ENCODE results near the gene NXPH1.

NXPH1 gene

DNA sequence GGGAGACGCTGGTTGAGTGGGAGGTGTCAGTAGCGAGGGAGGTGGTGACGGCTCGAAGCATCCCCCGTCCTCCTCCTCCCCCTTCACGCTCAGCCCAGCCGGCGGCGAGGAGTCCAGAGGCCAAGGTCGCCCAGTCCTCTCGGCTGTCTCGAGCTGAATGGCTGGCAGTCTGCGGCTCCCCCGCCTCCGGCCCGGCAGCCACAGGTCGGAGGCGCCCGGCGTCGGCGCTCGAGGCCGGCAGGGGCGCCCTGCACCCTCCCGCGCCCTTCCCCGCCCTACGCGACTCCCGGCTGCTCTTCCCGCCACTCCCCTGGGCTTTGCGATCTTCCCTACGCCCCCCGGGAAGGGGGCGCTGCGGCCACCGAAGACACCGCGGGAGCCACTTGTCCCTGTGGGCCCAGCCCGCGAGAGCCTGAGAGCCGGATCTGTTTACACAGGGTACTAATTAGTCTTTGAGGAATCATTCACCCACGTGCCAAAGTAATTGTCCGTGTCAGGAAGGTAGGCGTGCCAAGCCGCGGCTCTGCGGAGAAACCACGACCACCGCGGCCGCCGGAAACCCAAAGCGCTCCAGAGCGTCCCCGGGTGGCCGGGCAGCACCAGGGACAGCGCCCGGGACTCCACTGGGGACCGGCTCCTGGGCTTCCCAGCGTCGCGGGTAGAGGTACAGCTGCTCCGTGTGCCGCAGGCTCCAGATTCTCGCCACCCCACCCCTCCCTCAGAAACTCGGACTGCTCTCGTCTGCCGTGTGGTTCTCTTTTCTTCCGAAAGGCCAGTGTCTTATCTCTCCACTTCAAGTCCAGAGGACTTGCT is at the start of gene NXPH1:
NXPH1 (plus strand) TSS at position 133 of the 813 bp plus-strand sequence.
- Mint-ChIP-seq H3K4me3 (peak within 1 kb of the TSS; percentile 44), H3K36me3 (peaks cover 3% of the 10 kb centered on the region), H3K9me3 (ENCODE audit: low read depth) (no peaks in the 10 kb centered on the region), H3K27ac (no peak within 1 kb of the TSS), H3K4me1 (ENCODE audit: low read depth) (peaks cover 25% of the 10 kb centered on the region), H3K27me3 (peaks cover 49% of the 10 kb centered on the region)

DNA sequence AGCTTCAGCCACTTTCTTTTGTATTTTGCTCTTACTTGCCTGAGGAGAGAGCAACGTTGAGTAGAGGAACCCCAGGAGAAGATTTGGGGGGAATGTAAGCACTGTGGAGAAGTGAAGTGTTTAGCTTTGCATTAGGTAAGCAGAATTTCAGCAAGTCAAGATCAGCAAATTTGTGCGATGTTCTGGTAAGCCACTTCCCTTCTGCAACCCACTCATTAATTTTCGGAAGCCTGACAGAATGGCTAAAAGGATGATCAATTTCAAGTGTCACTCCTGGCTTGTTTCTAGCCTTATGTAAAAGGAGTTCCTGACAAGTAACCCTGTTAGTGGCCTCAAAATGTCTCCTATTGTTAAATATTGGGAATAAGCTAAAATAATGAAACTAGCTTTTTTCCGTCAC is 48.5 kb upstream of the NXPH1 start:
- peaks cover 21% of the 10 kb centered on the region for H3K27me3 Mint-ChIP-seq
- peaks cover 2% of the 10 kb centered on the region for H3K4me1 Mint-ChIP-seq (ENCODE audit: low read depth)
- H3K9me3 Mint-ChIP-seq (ENCODE audit: low read depth), result no peaks in the 10 kb centered on the region
- H3K36me3 Mint-ChIP-seq, result peaks cover 2% of the 10 kb centered on the region
- H3K27ac Mint-ChIP-seq, result no peak overlapping the region
- no peak overlapping the region for H3K4me3 Mint-ChIP-seq

DNA sequence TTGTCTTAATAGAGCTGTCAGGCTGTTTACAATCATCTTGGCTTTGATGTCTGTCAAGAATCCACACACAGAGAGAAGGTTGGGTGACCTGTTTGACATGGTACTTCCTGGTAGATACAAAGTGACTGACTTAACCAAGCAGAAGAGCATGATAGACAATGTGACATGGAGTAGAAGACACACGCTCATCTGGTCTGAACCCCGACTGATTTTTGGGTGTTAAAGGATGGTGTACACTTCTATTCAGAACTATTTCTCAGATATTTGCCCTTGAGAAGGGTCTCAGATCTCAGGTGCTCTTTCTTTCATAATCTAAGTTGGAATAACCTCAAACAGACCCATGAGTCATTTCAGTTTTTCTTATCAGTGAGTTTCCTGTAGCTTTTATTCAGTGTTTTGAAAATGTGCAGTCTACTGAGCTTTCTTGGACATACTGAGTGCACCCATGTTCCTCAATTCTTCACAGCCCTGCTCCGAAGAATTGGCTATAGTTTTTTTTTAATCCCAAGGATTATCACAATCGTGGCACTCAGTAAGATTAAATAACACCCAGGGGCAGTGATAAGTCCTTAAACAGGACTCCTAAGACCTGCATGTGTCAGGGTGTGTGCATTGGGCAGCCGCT is 46.4 kb upstream of the NXPH1 start:
- Mint-ChIP-seq H3K4me3 (no peak overlapping the region), H3K27ac (no peak overlapping the region), H3K9me3 (ENCODE audit: low read depth) (no peaks in the 10 kb centered on the region), H3K27me3 (peaks cover 18% of the 10 kb centered on the region), H3K4me1 (ENCODE audit: low read depth) (peaks cover 2% of the 10 kb centered on the region), H3K36me3 (peaks cover 2% of the 10 kb centered on the region)

DNA sequence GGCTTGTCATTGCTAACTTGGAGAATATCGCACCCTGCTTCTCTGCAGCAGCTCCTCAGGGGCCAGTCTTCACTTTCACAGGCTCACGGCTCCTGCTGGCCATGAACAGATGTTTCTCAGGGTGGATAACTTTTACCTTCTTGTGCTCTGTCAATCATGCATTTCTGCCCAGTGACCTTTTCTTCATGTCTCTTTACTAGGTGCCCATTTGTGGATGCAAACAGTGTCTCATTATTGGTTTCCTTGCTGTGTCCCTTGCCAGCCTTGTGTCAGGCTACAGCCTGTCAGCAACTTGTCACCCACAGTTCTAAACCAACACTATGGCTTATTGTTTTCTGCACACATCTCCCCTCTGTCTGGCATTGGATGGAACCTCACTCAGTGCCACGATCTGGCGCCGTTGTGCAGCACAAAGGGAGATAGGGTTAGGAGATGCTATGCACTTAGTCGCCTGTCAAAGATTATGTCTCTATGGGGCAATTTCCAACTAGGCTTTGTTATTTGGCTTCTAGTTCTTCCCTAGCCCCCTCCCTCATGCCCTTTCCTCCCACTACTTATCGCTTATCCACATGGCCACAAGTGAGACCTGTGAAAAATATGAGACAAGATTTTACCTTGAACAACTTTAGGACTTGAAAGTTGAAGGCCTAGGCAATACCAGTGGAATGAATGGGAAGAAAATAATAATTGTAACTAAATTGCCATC is 45.7 kb upstream of the NXPH1 start:
- peaks cover 2% of the 10 kb centered on the region for H3K36me3 Mint-ChIP-seq
- H3K27ac Mint-ChIP-seq, result no peak overlapping the region
- H3K9me3 Mint-ChIP-seq (ENCODE audit: low read depth), result no peaks in the 10 kb centered on the region
- peaks cover 20% of the 10 kb centered on the region for H3K27me3 Mint-ChIP-seq
- peaks cover 2% of the 10 kb centered on the region for H3K4me1 Mint-ChIP-seq (ENCODE audit: low read depth)
- no peak overlapping the region for H3K4me3 Mint-ChIP-seq

DNA sequence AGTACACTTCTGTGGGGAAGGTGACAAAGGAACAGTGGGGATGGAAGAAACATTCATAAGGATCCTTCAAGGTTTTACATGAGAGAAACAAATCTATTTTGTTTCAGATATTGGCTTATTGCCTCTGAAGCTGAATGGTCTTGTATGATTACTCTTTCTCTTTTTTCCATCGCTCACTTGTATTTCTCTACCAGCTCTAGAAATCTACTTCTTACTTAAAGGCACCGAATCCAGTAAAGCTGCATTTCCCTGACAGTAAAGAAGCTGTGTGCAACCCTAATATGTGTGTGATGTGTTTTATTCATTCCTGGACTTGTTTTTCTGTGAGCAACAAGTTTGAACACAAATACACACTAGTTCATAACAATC is 45.2 kb upstream of the NXPH1 start:
- no peak overlapping the region for H3K27ac Mint-ChIP-seq
- no peaks in the 10 kb centered on the region for H3K9me3 Mint-ChIP-seq (ENCODE audit: low read depth)
- peaks cover 2% of the 10 kb centered on the region for H3K4me1 Mint-ChIP-seq (ENCODE audit: low read depth)
- H3K36me3 Mint-ChIP-seq, result peaks cover 2% of the 10 kb centered on the region
- H3K4me3 Mint-ChIP-seq, result no peak overlapping the region
- H3K27me3 Mint-ChIP-seq, result peaks cover 20% of the 10 kb centered on the region

DNA sequence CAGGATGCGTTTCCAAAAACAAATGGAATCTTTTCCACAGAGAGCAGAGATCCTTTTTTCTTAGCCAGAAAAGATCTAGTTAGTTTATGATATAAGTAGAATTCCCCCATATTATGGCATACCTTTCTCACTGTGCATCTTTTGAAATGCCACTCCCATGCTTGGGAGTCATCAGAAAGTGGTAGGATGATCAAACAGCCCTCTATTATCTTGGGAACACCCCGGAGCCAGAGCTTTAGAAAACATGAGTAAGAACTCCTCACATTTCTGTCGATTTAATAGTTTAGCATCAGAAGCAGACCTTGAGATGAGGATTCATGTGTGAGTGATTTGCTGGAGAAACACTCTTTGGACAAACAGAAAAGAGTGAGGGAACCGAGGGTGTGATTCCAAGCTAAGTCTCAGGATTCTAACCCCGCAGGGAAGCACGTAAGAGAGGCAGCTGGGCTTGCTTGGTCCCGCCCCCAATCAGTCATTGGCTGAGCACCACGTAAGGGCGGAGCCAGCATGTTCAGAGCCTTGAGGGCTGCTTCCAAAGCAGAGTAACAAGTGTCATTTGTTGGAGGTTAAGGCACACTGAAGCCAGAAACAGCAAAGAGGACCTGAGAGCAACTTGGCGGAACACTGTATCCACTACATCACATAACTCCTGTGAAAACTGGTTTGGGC is 43.7 kb upstream of the NXPH1 start:
- Mint-ChIP-seq H3K4me1 (ENCODE audit: low read depth) (peaks cover 2% of the 10 kb centered on the region), H3K27ac (no peak overlapping the region), H3K27me3 (peaks cover 21% of the 10 kb centered on the region), H3K4me3 (no peak overlapping the region), H3K9me3 (ENCODE audit: low read depth) (no peaks in the 10 kb centered on the region), H3K36me3 (peaks cover 2% of the 10 kb centered on the region)

DNA sequence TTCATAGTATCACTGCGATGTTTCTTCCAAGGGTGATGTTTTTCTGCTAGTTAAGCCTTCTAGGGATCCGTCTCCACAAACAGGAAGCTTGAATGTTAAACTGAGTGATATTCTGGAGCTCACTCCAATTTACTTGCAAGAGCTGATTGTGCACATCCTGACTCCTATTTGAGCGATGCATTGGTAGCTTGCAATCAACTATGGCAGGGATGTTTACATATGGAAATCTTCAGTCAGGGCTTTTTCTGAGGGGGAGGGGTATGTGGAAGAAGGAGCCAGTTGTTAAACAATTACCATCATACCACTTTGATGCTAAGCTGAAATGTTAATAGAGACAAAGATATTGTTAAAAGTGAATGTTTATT is 43.2 kb upstream of the NXPH1 start:
- H3K4me1 Mint-ChIP-seq (ENCODE audit: low read depth), result peaks cover 2% of the 10 kb centered on the region
- no peak overlapping the region for H3K4me3 Mint-ChIP-seq
- no peak overlapping the region for H3K27ac Mint-ChIP-seq
- H3K27me3 Mint-ChIP-seq, result peaks cover 20% of the 10 kb centered on the region
- no peaks in the 10 kb centered on the region for H3K9me3 Mint-ChIP-seq (ENCODE audit: low read depth)
- H3K36me3 Mint-ChIP-seq, result peaks cover 2% of the 10 kb centered on the region

DNA sequence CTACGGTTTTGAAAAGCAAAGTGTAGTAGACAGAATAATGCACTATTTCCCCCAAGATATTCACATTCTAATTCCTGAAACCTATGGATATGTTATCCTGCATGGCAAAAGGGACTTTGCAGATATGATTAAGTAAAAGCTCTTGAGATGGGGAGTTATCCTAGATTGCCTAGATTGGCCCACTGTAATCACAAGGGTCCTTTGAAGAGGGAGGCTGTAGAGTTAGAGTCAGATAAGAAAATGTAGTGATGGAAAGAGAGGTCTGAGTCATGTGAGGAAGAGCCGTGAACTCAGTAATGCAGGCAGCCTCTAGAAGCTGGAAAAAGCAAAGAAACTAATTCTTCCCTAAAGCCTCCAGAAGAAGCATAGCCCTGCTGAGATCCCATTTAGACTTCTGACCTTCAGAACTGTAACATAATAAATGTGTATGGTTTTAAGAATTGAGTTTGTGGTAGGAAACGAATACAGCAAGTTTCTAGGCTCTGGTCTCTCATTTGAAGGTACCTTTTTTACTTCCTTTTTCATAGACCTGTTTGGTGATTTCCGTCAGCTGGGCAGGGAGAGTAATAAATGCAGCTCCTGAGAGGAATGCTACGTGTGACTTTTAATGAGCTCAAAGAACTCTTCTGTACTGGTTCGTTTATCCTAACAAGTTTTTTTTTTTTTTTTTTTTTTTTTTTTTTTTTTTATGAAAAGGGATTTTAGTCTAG is 41.9 kb upstream of the NXPH1 start:
- H3K9me3 Mint-ChIP-seq (ENCODE audit: low read depth), result no peaks in the 10 kb centered on the region
- peaks cover 2% of the 10 kb centered on the region for H3K4me1 Mint-ChIP-seq (ENCODE audit: low read depth)
- H3K27me3 Mint-ChIP-seq, result peaks cover 14% of the 10 kb centered on the region
- H3K36me3 Mint-ChIP-seq, result no peaks in the 10 kb centered on the region
- H3K27ac Mint-ChIP-seq, result no peak overlapping the region
- H3K4me3 Mint-ChIP-seq, result no peak overlapping the region

DNA sequence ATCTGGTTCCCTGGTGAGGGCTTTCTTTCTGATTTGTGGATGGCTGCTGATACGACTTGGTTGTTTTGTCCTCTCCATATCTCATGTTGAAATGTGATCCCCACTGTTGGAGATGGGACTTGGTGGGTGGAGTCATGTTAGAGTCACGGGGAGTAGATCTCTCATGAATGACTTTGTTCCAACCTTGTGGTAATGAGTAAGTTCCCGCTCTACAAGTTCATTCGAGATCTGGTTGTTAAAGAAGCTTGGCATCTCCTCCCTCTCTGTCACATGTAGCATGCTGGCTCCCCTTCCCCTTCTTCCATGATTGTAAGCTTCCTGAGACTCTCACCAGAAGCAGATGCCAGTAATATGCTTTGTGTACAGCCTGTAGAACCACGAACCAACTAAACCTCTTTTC is 37.1 kb upstream of the NXPH1 start:
- no peaks in the 10 kb centered on the region for H3K36me3 Mint-ChIP-seq
- peaks cover 16% of the 10 kb centered on the region for H3K27me3 Mint-ChIP-seq
- H3K27ac Mint-ChIP-seq, result no peak overlapping the region
- no peak overlapping the region for H3K4me3 Mint-ChIP-seq
- H3K9me3 Mint-ChIP-seq (ENCODE audit: low read depth), result no peaks in the 10 kb centered on the region
- H3K4me1 Mint-ChIP-seq (ENCODE audit: low read depth), result no peaks in the 10 kb centered on the region

DNA sequence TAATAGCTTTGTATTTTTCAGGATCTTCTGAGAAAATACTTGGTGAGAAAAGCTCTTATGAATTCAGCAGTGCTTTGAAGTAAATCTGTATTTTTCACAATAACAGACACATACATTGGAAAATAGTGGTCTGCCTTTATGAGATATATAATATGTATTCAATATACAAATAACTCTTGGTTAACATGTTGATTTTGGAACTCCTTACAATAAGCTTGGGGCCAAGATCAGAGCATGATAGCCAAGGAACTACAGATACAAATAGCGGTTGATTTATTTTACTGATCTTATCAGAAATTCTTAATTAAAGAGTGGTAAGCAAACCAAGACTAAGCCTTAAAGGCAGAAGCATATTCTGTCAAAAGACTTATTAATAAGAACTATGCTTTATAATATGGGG is 24.5 kb upstream of the NXPH1 start:
- H3K36me3 Mint-ChIP-seq, result no peaks in the 10 kb centered on the region
- peaks cover 18% of the 10 kb centered on the region for H3K27me3 Mint-ChIP-seq
- H3K27ac Mint-ChIP-seq, result no peak overlapping the region
- H3K9me3 Mint-ChIP-seq (ENCODE audit: low read depth), result no peaks in the 10 kb centered on the region
- no peaks in the 10 kb centered on the region for H3K4me1 Mint-ChIP-seq (ENCODE audit: low read depth)
- no peak overlapping the region for H3K4me3 Mint-ChIP-seq

DNA sequence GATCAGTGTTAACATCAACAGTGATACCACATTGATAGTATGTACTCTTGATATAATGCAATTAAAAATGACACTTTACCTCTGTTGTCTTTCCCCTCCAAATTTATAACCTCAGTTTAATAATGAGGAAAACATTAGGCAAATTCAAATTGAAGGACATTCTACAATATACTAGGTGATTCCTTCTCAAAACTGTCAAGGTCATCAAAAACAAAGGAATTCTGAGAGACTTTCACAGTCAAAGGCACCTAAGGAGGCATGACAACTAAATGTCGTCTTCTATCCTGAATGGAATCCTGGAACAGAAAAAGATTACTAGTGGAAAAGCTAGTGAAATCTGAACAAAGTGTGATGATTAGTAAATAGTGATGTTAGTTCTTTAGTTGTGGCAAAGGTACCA is 22.3 kb upstream of the NXPH1 start:
- H3K36me3 Mint-ChIP-seq, result no peaks in the 10 kb centered on the region
- H3K4me3 Mint-ChIP-seq, result no peak overlapping the region
- peaks cover 14% of the 10 kb centered on the region for H3K27me3 Mint-ChIP-seq
- no peak overlapping the region for H3K27ac Mint-ChIP-seq
- H3K4me1 Mint-ChIP-seq (ENCODE audit: low read depth), result no peaks in the 10 kb centered on the region
- no peaks in the 10 kb centered on the region for H3K9me3 Mint-ChIP-seq (ENCODE audit: low read depth)

DNA sequence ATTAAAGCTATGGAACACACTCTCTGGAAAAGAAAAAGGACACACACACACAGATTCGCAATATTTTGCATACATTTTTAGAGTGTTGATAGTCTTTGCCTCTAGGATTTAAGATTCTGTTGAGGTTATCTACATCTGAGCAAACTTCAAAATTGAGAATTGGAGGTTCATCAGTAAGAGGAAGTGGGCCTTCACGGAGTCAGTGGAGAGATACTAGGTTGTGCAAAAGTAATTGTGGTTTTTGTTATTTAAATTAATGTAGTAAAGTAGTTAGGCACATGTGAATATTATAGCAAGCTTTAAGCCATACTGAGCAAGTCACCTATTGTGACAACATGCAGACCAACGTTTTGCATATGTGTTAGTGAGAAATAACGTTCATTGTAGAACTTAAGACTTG is 19.8 kb upstream of the NXPH1 start:
- Mint-ChIP-seq H3K36me3 (no peaks in the 10 kb centered on the region), H3K27ac (no peak overlapping the region), H3K9me3 (ENCODE audit: low read depth) (no peaks in the 10 kb centered on the region), H3K4me3 (no peak overlapping the region), H3K27me3 (peaks cover 11% of the 10 kb centered on the region), H3K4me1 (ENCODE audit: low read depth) (no peaks in the 10 kb centered on the region)

DNA sequence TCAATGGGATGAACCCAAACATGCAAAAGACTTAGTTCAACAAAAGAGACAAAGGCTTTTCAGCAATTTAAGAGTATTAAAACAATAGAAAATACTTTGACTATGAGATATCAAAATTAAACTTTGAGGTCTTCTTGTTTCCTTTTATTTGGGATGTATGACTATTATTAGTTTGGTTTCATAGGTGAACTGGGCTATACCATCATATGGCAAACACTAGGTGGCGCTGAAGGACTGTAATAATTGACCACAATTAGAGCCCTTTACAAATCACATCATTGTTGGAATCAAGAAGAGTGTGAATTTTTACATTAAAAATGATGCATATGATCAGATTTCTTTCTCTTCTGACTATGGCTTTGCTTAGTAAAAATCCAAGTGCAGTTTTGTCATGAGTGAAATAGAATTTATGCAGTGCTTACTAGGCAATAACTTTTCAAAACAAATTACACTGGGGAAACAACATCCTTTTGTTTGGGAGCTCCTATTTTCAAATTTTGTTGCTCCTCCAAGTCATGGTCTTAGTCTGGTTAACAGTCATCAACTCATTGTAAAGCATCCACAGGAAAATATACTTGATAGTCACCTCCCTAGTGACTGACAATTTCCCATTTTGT is 14.7 kb upstream of the NXPH1 start:
- Mint-ChIP-seq H3K4me3 (no peak overlapping the region), H3K9me3 (ENCODE audit: low read depth) (no peaks in the 10 kb centered on the region), H3K27me3 (peaks cover 8% of the 10 kb centered on the region), H3K4me1 (ENCODE audit: low read depth) (no peaks in the 10 kb centered on the region), H3K27ac (no peak overlapping the region), H3K36me3 (no peaks in the 10 kb centered on the region)

DNA sequence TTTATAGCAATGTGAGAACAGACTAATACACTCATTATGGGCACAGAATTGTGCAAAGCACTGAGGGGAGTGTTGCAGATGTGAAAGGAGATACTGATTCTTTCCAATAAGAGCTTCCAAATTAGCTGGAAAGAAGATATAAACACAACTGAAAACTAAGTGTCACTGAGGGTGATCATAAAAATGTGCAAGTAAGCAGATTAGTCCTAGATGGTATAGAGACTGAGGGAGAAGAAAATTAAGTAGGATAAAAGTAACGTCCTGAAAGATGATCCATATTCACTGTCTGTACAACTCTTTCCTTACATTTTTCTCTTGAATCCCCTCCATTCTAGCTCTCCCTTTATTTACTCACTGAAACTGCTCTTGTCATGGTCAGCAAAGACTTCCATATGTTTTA is 11.2 kb upstream of the NXPH1 start:
- no peak overlapping the region for H3K27ac Mint-ChIP-seq
- H3K36me3 Mint-ChIP-seq, result no peaks in the 10 kb centered on the region
- no peaks in the 10 kb centered on the region for H3K4me1 Mint-ChIP-seq (ENCODE audit: low read depth)
- H3K4me3 Mint-ChIP-seq, result no peak overlapping the region
- peaks cover 6% of the 10 kb centered on the region for H3K27me3 Mint-ChIP-seq
- H3K9me3 Mint-ChIP-seq (ENCODE audit: low read depth), result no peaks in the 10 kb centered on the region
